ENCODE results near the gene SFT2D3. TPM values are rescaled to one million over a fixed set of nuclear protein-coding genes. Genes with fewer than 3 reads are reported as not detected.

Gene SFT2D3
- polyA plus RNA-seq, 1 experiment, result 3.5 TPM

- POLR2A ChIA-PET, result no interaction called here
- CTCF ChIA-PET, result interaction anchor here (1.0 kb wide), 1 partner anchor 113 kb away, joined by 4 read pairs; no protein-coding TSS in a partner anchor
- H3K36me3 ChIP-seq (ENCODE audit: control insufficient read depth, insufficient read depth, low read length), result peaks cover 19% of the 10 kb centered on the region
- H3K27me3 ChIP-seq (ENCODE audit: control insufficient read depth, insufficient read depth, low read length), result no peaks in the 10 kb centered on the region
- DNase-seq (ENCODE audit: low read depth), result no peak
- H3K4me3 ChIP-seq (ENCODE audit: low read depth, low read length), result no peak overlapping the region
- no peak for TF ChIP-seq CTCF (IDR thresholded peaks at IDR 0.05; ENCODE audit: insufficient read depth, low read depth, low read length)
These were observed 5.1 kb downstream of the SFT2D3 start for GRCh38 chr2:127706215-127706990.

GRCh38 chr2:127707890-127708648 is 6.8 kb downstream of the SFT2D3 start:
- ChIA-PET POLR2A (no interaction called here), CTCF (no interaction called here)
- DNase-seq (ENCODE audit: low read depth), result no peak

GRCh38 chr2:127709336-127709735 is 8.0 kb downstream of the SFT2D3 start:
- H3K36me3 ChIP-seq (ENCODE audit: control insufficient read depth, insufficient read depth, low read length), result peaks cover 21% of the 10 kb centered on the region
- H3K4me3 ChIP-seq (ENCODE audit: low read depth, low read length), result no peak overlapping the region
- POLR2A ChIA-PET, result no interaction called here
- DNase-seq (ENCODE audit: low read depth), result no peak
- no peak for TF ChIP-seq CTCF (IDR thresholded peaks at IDR 0.05; ENCODE audit: insufficient read depth, low read depth, low read length)
- H3K27me3 ChIP-seq (ENCODE audit: control insufficient read depth, insufficient read depth, low read length), result no peaks in the 10 kb centered on the region
- CTCF ChIA-PET, result no interaction called here

More at GRCh38 chr2:127707890-127708648, 6.8 kb downstream of the SFT2D3 start:
- Histone ChIP-seq H3K27me3 (ENCODE audit: control insufficient read depth, insufficient read depth, low read length) (no peaks in the 10 kb centered on the region), H3K36me3 (ENCODE audit: control insufficient read depth, insufficient read depth, low read length) (peaks cover 19% of the 10 kb centered on the region), H3K4me3 (ENCODE audit: low read depth, low read length) (no peak overlapping the region)
- TF ChIP-seq CTCF (IDR thresholded peaks at IDR 0.05; ENCODE audit: insufficient read depth, low read depth, low read length), result no peak

GRCh38 chr2:127712999-127713398 is 11.7 kb downstream of the SFT2D3 start:
- ChIA-PET POLR2A (no interaction called here), CTCF (interaction anchor here (1.6 kb wide), 1 partner anchor 9 kb away, joined by 4 read pairs; no protein-coding TSS in a partner anchor)
- TF ChIP-seq CTCF (IDR thresholded peaks at IDR 0.05; ENCODE audit: insufficient read depth, low read depth, low read length), result no peak
- no peak overlapping the region for H3K4me3 ChIP-seq (ENCODE audit: low read depth, low read length)
- no peak for DNase-seq (ENCODE audit: low read depth)
- H3K27me3 ChIP-seq (ENCODE audit: control insufficient read depth, insufficient read depth, low read length), result no peaks in the 10 kb centered on the region
- H3K36me3 ChIP-seq (ENCODE audit: control insufficient read depth, insufficient read depth, low read length), result peaks cover 17% of the 10 kb centered on the region

- Histone ChIP-seq H3K27me3 (ENCODE audit: control insufficient read depth, insufficient read depth, low read length) (no peaks in the 10 kb centered on the region), H3K4me3 (ENCODE audit: low read depth, low read length) (no peak overlapping the region), H3K36me3 (ENCODE audit: control insufficient read depth, insufficient read depth, low read length) (peaks cover 12% of the 10 kb centered on the region)
- CTCF ChIA-PET, result interaction anchor here (1.6 kb wide), 1 partner anchor 9 kb away, joined by 4 read pairs; no protein-coding TSS in a partner anchor
- TF ChIP-seq CTCF (IDR thresholded peaks at IDR 0.05; ENCODE audit: insufficient read depth, low read depth, low read length), result no peak
- DNase-seq (ENCODE audit: low read depth), result no peak
- POLR2A ChIA-PET, result no interaction called here
These were observed 12.3 kb downstream of the SFT2D3 start for GRCh38 chr2:127713562-127713961.

All from BJ (cell line).